Measurements from ENCODE around the gene RARA. TPM values are rescaled to one million over a fixed set of nuclear protein-coding genes. Genes with fewer than 3 reads are reported as not detected.

RARA gene
- total and polyA plus RNA-seq, 12 donors, result 4.7 to 58.2 (median 33.0) TPM

DNA sequence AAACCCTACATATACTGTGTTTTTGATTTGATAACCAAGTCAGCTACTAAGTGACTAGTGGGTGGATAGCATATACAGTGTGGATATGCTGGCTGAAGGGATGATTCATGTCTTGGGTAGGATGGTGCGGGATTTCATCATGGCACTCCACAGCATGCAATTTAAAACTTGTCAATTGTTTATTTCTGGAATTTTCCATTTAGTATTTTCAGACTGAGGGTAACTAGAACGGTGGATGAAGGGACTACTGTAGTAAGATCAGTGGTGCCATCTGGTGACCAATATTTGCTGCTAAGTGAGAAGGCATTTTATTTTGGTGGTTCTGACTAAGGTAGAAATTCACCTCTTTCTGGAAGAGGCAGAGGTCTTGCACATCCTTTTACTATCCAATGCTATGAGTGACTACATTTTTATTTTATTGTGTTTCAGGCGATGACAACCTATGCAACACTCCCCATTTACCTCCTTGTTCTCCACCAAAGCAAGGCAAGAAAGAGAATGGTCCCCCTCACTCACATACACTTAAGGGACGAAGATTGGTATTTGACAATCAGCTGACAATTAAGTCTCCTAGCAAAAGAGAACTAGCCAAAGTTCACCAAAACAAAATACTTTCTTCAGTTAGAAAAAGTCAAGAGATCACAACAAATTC lies 18.2 kb upstream of the RARA start:
- Histone ChIP-seq H3K36me3 (replicated peaks in 1 of 2) (no peaks in the 10 kb centered on the region), H3K4me3 (no peak overlapping the region), H3K4me1 (replicated peaks in 1 of 2) (peaks cover 4 to 6% of the 10 kb centered on the region in 2 donors), H3K27me3 (no peaks in the 10 kb centered on the region), H3K27ac (peak overlapping the region in 1 of 5 donors; percentile 4), H3K9me3 (replicated peaks in 1 of 3) (no peaks in the 10 kb centered on the region)
- intact Hi-C loops (cut with DNase I), result loop anchor here in 1 of 2 donors (5.0 kb wide), 1 partner anchor 88 kb away; no protein-coding TSS in a partner anchor
- peak; percentile 57 to 87 (median 71) for DNase-seq
- WGBS, 4 donors, result 44 to 52% (median 49%) methylated on average over 4 of the region's 4 CpGs
- TF ChIP-seq POLR2A (IDR thresholded peaks at IDR 0.05), result no peak
- TF ChIP-seq, protein P1, sequence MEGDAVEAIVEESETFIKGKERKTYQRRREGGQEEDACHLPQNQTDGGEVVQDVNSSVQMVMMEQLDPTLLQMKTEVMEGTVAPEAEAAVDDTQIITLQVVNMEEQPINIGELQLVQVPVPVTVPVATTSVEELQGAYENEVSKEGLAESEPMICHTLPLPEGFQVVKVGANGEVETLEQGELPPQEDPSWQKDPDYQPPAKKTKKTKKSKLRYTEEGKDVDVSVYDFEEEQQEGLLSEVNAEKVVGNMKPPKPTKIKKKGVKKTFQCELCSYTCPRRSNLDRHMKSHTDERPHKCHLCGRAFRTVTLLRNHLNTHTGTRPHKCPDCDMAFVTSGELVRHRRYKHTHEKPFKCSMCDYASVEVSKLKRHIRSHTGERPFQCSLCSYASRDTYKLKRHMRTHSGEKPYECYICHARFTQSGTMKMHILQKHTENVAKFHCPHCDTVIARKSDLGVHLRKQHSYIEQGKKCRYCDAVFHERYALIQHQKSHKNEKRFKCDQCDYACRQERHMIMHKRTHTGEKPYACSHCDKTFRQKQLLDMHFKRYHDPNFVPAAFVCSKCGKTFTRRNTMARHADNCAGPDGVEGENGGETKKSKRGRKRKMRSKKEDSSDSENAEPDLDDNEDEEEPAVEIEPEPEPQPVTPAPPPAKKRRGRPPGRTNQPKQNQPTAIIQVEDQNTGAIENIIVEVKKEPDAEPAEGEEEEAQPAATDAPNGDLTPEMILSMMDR (IDR thresholded peaks at IDR 0.05), result peak; percentile 35 to 83 (median 74)

GRCh38 chr17:40291281-40291664 lies 17.7 kb upstream of the RARA start:
- intact Hi-C loops (cut with DNase I), result loop anchor here in 1 of 2 donors (5.0 kb wide), 1 partner anchor 89 kb away; no protein-coding TSS in a partner anchor
- 68 to 98% (median 86%) methylated on average over 2 of the region's 2 CpGs for WGBS, 4 donors

GRCh38 chr17:40293363-40293762 lies 15.6 kb upstream of the RARA start:
- Histone ChIP-seq H3K4me1 (replicated peaks in 1 of 2) (peaks cover under 1 to 4% of the 10 kb centered on the region in 2 donors), H3K4me3 (no peak overlapping the region), H3K36me3 (replicated peaks in 1 of 2) (no peaks in the 10 kb centered on the region), H3K27ac (peak overlapping the region in 4 of 5 donors; percentile 23 to 85 (median 67)), H3K9me3 (replicated peaks in 1 of 3) (no peaks in the 10 kb centered on the region), H3K27me3 (no peaks in the 10 kb centered on the region)
- intact Hi-C loops (cut with DNase I), result loop anchor here in 1 of 2 donors (5.0 kb wide), 1 partner anchor 91 kb away; no protein-coding TSS in a partner anchor
- peak in 3 of 7 donors; percentile 49 to 65 (median 62) for DNase-seq
- WGBS, 4 donors, result 41 to 55% (median 51%) methylated on average over 1 of the region's 1 CpG
- TF ChIP-seq POLR2A (IDR thresholded peaks at IDR 0.05), result no peak
- TF ChIP-seq, protein P1 (IDR thresholded peaks at IDR 0.05), result no peak

More at GRCh38 chr17:40291281-40291664, 17.7 kb upstream of the RARA start:
- Histone ChIP-seq H3K9me3 (replicated peaks in 1 of 3) (no peaks in the 10 kb centered on the region), H3K36me3 (replicated peaks in 1 of 2) (no peaks in the 10 kb centered on the region), H3K27me3 (no peaks in the 10 kb centered on the region), H3K4me3 (no peak overlapping the region), H3K4me1 (replicated peaks in 1 of 2) (peaks cover 4 to 6% of the 10 kb centered on the region in 2 donors), H3K27ac (no peak overlapping the region)
- DNase-seq, result no peak
- TF ChIP-seq POLR2A (IDR thresholded peaks at IDR 0.05), result no peak
- TF ChIP-seq, protein P1 (IDR thresholded peaks at IDR 0.05), result no peak

- Histone ChIP-seq H3K27ac (no peak overlapping the region), H3K27me3 (no peaks in the 10 kb centered on the region), H3K36me3 (replicated peaks in 1 of 2) (no peaks in the 10 kb centered on the region), H3K4me3 (no peak overlapping the region), H3K4me1 (replicated peaks in 1 of 2) (peaks cover 0 to 4% of the 10 kb centered on the region in 2 donors), H3K9me3 (replicated peaks in 1 of 3) (no peaks in the 10 kb centered on the region)
- intact Hi-C loops (cut with DNase I), result no loop called here
- TF ChIP-seq, protein P1 (IDR thresholded peaks at IDR 0.05), result no peak
- TF ChIP-seq POLR2A (IDR thresholded peaks at IDR 0.05), result no peak
- 87 to 91% (median 89%) methylated on average over 5 of the region's 5 CpGs for WGBS, 4 donors
- no peak for DNase-seq
Measured at GRCh38 chr17:40295488-40296436, 13.2 kb upstream of the RARA start.
